ENCODE results near the gene CIDEC.
"Not testable (repeated sequence)": the region's sequence is repeated elsewhere in the genome, so short reads cannot be mapped to it uniquely, and the experiment has no call there.

The CIDEC gene

GRCh38 chr3:9872067-9872466 is 8.0 kb downstream of the CIDEC start:
- not testable (repeated sequence) for DNase-seq

- DNase-seq: peak; percentile 21
These were observed 9.1 kb downstream of the CIDEC start for GRCh38 chr3:9870978-9871377.

GRCh38 chr3:9869955-9870354 is 10.1 kb downstream of the CIDEC start:
- no peak for DNase-seq

DNA sequence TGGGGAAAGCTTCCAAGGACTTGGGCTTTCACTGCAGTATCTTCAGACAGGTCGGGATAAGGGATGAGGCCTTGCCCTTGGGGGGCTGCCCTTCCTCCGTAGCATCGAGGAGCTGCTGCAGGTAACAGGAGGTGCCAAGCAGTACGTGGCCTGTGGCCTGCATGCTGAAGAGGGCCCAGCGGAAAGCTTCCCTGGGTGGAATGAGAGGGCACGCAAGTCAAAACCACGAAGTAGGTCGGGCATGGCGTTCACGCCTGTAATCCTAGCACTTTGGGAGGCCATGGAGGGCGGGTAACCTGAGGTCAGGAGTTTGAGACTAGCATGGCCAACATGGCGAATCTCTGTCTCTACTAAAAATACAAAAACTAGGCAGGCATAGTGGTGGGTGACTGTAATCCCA is 12.9 kb downstream of the CIDEC start:
- no peak for DNase-seq

DNA sequence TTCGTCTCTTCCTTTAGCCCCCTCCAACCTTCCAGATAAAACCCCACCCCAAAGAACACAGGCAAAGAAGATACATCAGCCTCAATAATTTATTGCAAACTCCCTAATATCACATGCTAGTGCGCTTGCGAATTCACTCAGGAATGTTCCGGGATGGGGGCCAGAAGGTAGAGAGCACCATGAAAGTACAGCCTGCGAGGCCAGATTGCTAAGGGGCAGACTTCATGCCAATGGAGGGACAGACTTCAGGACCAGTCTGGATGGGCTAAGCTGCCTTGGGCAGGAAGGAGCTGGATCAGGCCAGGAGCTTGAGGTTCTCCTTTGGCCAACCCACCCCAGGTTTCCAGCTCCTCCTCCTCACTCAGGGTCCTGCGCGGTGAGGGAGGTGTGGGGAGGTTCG is 13.4 kb downstream of the CIDEC start:
- DNase-seq: no peak

DNA sequence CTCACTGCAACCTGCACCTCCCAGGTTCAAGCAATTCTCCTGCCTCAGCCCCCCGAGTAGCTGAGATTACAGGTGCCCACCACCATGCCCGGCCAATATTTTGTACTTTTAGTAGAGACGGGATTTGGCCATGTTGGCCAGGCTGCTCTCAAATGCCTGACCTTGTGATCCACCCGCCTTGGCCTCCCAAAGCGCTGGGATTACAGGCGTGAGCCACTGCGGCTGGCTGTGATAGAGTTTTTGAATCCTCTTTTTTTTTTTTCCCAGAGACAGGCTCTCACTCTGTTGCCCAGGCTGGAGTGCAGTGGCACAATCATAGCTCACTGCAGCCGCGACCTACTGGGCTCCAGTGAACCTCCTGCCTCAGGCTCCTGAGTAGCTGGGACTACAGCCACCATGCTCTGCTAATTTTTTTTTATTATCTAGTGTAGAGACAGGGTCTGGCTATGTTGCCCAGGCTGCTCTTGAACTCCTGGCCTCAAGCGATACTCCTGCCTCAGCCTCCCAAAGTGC is 14.9 kb downstream of the CIDEC start:
- DNase-seq: not testable (repeated sequence)

DNA sequence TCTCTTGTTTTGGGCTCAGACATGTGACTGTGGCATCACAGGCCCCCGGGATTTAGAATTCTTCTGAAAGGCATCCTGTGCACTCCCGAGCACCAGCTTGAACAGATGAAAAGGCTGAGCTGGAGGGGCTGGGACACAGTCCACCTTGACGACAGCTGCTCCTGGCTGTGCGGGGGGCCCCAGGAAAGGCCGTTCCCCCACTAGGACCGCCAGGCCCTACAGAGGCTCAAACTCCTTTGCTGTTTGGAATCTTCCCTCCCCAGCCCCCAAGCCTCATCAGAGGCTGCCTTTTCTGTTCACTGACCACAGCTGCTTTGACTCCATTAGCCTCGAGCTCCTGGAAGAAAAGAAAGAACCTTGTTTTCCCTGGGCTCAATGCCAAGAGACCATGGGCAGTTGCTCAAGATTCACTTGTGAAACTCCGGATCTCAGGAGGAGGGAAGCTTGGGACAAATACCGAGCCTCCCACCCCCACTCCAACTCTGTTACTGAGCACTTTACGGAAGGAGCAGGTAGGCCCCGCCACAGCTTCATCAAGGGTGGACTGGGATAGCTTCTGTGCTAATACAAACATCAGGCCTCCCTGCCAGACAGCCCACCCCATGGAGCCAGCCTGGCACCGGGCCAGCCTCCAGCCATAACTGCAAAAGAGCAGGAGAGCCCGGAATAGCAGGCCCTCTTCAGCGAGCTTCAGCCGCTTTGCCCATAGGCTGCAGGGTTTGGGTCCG is 15.7 kb downstream of the CIDEC start:
- DNase-seq: peak; percentile 40

- no peak for DNase-seq
These were observed 16.8 kb downstream of the CIDEC start for GRCh38 chr3:9863058-9863772.

DNA sequence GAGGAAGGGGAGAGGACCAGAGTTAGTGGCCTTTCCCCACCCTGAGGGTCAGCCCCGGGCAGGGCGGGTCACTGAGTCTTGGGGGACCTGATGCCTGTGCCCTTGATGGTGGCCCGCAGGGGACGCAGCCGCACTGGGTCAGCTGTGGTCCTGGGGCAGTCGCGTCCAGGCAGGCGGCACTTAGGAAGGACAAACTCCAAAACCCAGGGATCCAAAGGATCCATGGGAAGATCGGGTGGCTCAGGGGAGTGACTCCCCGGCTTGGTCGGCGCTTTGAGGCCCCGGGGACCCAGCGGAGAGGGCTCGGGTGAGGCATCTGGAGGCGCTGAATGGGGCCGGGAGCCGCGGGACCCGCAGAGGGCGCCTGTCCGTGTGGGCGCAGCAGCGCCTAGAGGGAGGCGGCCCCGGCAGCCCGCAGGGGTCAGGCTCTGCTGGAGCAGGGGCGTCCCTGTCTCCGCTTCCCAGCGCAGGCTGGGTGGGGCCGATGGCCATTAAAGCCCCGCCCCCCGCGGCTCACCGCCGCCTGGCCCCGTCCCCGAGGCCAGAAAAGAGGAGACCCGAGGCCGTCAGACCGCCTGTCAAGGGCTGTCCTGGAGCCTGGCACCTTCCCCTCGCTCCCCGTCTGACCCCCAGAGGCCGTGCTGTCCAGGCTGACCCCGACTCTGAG is 17.5 kb downstream of the CIDEC start:
- DNase-seq: no peak

DNA sequence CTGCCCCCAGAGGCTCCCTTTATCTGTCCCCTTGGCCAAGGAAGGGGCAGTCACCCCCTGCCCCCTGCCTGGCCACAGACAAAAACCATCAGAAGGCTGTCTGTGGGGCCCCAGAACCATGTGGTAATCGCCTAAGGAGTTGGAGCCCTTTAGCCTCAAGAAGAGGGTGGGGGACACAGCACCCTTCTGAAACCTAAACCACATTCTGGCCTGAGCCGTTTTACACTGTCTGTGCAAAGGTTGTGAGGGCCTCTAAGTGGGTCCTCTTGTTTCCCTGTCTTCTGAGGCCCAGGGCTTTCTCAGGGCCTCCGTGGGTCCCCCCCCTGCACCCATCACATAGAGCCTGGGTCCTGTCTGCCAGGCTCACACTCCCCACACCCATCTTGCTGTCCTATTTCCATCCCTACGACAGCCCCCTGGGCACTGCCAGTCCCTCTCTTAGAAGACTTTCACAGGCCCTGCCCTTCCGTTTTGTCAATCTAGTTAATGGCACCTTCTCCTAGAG is 18.4 kb downstream of the CIDEC start:
- DNase-seq: no peak

DNA sequence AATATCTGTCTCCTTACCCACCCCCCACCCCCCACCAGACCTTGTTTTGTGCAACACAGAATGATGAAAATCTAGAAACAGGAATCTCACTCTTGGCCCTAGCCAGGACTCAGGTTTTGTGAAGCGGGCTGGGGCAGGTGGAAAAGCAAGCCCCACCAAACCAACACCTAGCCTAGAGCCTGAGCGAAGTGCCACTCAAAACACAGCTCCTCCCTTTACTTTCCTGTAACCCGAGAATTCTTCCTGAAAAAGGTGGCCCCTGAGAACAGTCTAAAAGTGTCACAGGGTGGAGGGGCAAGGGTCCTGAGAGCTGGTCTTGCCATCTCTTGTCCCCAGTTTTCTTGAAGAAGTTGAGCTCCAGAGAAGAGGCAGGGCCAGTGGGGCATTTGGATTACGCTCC is 18.9 kb downstream of the CIDEC start:
- no peak for DNase-seq

DNA sequence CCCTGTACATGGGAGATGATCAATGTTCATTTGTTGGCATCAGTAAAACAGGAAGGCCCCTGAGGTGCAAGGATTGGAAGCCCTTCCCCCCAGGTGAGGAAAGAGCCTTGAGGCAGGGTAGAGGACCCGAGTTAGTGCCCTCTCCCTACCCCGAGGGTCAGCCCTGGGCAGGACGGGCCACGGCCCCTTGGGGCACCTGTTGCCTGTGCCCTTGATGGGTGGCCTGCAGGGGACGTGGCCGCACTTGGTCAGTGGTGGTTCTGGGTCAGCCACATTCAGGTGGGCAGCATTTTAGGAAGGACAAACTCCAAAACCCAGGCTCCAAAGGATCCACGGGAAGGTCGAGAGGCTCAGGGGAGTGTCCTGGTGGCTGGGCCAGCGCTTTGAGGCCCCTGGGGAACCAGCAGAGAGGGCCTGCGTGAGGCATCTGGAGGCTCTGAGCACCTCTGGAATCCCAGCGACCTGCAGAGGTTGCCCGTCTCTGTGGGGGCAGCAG is 20.5 kb downstream of the CIDEC start:
- no peak for DNase-seq

DNA sequence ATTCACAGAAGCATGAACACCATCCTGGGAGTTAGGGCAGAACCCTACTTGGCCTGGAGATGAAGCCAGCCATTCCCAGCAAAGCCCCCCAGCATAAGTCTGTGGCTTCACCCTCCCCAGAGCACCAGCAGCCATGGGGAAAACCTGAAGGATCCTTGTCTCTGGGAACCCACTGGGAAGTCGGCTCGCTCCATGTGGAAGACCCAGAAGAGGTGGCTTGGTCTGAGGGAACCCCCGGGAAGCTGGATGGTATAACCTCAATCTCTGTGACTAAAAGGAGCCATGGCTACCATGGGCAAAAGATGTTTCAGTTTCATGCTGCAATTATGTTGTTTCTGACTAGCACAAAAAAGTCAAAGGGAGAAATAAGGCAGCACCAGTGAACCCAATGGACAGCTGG is 24.5 kb downstream of the CIDEC start:
- DNase-seq: no peak

- DNase-seq: peak; percentile 22
These were observed 25.6 kb downstream of the CIDEC start for GRCh38 chr3:9854291-9854940.

DNA sequence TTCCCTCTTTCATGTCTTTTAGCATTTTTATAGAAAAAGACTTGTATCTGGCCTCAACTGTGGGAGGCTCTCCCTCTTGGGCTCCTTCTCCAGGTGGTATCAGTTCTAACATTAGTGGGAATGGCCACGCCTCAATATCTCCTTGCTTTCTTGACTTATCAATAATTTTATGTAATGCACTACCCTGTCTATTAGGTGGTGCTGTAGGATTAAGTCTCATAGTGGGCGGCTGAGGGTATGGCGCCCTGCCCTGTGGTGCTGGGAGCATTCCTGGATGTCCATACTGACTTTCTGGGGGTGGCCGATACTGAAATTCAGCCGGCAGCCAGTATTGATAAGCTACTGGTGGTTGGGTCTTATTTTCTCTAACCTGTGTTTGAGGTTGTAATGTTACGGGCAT is 27.5 kb downstream of the CIDEC start:
- DNase-seq: no peak

DNA sequence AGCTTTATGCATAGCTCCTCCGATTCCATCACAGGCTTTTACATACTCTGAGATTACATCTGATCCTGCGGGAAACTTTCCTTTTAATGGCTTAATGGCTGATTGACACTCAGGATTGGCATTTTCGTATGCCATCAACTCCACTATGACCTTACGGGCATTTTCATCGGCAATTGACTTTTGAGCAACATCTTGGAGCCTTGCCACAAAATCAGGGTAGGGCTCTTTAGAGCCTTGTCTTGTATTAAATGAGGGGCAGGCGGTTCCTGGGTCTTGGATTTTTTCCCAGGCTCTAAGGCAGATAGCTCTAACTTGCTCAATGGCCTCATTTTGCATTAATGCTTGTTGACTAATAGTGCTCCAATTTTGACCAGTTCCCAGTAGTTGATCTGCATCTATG is 28.1 kb downstream of the CIDEC start:
- not testable (repeated sequence) for DNase-seq

DNA sequence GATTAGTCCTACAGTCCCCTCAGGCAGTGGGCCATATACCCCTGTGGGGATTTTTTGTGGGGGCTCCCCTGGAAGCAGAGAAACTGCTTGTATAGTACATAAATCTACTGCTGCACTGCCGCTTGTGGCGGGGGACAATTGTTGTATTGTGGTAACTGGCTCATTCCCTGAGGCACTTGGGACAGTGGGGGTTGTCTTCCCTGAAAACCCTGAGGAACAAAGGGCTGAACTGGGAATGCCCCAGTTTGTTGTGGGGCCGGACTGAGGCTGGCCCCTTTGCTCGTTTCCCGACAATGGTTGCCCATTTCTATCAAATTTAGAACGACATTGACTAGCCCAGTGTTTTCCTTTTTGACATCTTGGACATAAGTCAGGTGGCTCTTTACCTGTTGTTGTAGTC is 28.7 kb downstream of the CIDEC start:
- not testable (repeated sequence) for DNase-seq

- peak; percentile 9 for DNase-seq
These were observed 31.2 kb downstream of the CIDEC start for GRCh38 chr3:9848860-9849259.

DNA sequence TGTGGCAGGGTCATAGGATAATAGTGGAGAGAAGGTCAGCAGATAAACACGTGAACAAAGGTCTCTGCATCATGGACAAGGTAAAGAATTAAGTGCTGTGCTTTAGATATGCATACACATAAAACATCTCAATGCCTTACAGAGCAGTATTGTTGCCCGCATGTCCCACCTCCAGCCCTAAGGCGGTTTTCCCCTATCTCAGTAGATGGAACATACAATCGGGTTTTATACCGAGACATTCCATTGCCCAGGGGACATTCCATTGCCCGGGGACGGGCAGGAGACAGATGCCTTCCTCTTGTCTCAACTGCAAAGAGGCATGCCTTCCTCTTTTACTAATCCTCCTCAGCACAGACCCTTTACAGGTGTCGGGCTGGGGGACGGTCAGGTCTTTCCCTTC is 32.2 kb downstream of the CIDEC start:
- not testable (repeated sequence) for DNase-seq

- DNase-seq: no peak
These were observed 33.0 kb downstream of the CIDEC start for GRCh38 chr3:9846931-9847488.

GRCh38 chr3:9846231-9846630 is 33.8 kb downstream of the CIDEC start:
- DNase-seq: no peak

- peak; percentile 78 for DNase-seq
These were observed 36.2 kb downstream of the CIDEC start, which contains the start of gene RPUSD3 for GRCh38 chr3:9843715-9844438. Gene RPUSD3 (minus strand): TSS chr3:9844008. CDS start chr3:9843990, 18 bp downstream.
